ENCODE measurements around the gene PACRG. TPM values are rescaled to one million over a fixed set of nuclear protein-coding genes. Genes with fewer than 3 reads are reported as not detected.

PACRG gene
- total RNA-seq, 2 experiments from 2014 or later = not detected

DNA sequence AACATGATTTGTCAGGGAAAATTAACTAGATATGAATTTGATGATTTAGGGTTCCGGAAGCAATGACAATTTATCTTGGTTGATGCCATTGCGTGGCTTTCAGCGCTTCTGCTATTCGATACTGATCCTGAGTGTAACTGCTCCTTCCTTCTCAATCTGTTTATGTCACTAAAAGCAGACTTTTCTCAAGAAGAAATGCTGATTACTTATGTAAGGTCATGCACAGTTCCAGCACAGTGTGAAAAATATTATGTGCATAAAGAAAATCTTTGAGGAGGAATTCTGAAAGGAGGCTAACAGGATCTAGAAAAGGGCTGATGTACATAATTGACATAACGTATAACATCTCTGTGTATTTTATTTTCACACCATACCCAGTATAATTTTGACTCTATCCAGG lies 336.6 kb downstream of the PACRG start:
- TF ChIP-seq EZH2phosphoT487 (IDR thresholded peaks at IDR 0.05; ENCODE audit: borderline replicate concordance, low read depth, low read length) = no peak
- TF ChIP-seq, protein P1, sequence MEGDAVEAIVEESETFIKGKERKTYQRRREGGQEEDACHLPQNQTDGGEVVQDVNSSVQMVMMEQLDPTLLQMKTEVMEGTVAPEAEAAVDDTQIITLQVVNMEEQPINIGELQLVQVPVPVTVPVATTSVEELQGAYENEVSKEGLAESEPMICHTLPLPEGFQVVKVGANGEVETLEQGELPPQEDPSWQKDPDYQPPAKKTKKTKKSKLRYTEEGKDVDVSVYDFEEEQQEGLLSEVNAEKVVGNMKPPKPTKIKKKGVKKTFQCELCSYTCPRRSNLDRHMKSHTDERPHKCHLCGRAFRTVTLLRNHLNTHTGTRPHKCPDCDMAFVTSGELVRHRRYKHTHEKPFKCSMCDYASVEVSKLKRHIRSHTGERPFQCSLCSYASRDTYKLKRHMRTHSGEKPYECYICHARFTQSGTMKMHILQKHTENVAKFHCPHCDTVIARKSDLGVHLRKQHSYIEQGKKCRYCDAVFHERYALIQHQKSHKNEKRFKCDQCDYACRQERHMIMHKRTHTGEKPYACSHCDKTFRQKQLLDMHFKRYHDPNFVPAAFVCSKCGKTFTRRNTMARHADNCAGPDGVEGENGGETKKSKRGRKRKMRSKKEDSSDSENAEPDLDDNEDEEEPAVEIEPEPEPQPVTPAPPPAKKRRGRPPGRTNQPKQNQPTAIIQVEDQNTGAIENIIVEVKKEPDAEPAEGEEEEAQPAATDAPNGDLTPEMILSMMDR (conservative IDR thresholded peaks at IDR 0.05; ENCODE audit: low read length) = no peak
- no peaks in the 10 kb centered on the region for H3K9me3 ChIP-seq (ENCODE audit: low read length)
- no TSS peak for BruUV-seq (replicated peaks)
- intact Hi-C loops (cut with micrococcal nuclease; ENCODE audit: unreplicated experiment) = no loop called here
- H3K79me2 ChIP-seq (ENCODE audit: insufficient read depth, low read depth, low read length) = no peaks in the 10 kb centered on the region
- no peaks in the 10 kb centered on the region for H4K20me1 ChIP-seq (ENCODE audit: insufficient read depth, low read length)
- no peaks in the 10 kb centered on the region for H3K4me1 ChIP-seq (ENCODE audit: insufficient read depth, low read length, poor library complexity, severe bottlenecking)
- H3K36me3 ChIP-seq (ENCODE audit: insufficient read depth, low read length) = no peaks in the 10 kb centered on the region
- POLR2A ChIA-PET = no interaction called here
- H3K4me2 ChIP-seq (ENCODE audit: low read length) = no peak overlapping the region
- H3K27ac ChIP-seq (ENCODE audit: low read depth, low read length, poor library complexity, severe bottlenecking) = no peak overlapping the region
- CTCF ChIA-PET (ENCODE audit: unreplicated experiment) = no interaction called here
- no peak overlapping the region for H3K4me3 ChIP-seq (ENCODE audit: low read depth, low read length, poor library complexity, severe bottlenecking)
- no peak for DNase-seq (ENCODE audit: low spot score)
- no peak overlapping the region for H2AFZ ChIP-seq (ENCODE audit: low read length)
- no peaks in the 10 kb centered on the region for H3K9me2 ChIP-seq (ENCODE audit: insufficient read depth, low read length)

DNA sequence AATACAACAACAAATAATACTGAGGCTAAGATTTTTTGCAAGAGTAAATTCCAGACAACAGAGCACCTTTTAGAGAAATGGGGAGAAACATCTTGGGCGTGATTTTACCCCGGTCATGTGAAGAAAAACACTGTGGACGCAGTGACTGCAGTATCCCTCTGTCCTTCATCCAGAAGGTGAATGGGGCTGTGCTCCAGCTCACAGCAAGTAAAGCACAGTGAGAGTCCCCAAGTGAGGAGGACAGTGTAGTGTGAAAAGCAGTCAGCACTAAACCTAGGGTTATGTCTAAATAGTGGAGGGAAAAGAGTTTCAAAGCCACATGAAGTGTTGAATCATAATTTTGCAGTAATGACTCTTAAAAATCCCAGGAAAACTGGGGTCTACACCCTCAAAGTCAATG lies 338.4 kb downstream of the PACRG start:
- Histone ChIP-seq H3K36me3 (ENCODE audit: insufficient read depth, low read length) (no peaks in the 10 kb centered on the region), H4K20me1 (ENCODE audit: insufficient read depth, low read length) (no peaks in the 10 kb centered on the region), H3K4me1 (ENCODE audit: insufficient read depth, low read length, poor library complexity, severe bottlenecking) (no peaks in the 10 kb centered on the region), H3K4me2 (ENCODE audit: low read length) (no peak overlapping the region), H3K27ac (ENCODE audit: low read depth, low read length, poor library complexity, severe bottlenecking) (no peak overlapping the region), H3K9me3 (ENCODE audit: low read length) (no peaks in the 10 kb centered on the region), H3K79me2 (ENCODE audit: insufficient read depth, low read depth, low read length) (no peaks in the 10 kb centered on the region), H3K9me2 (ENCODE audit: insufficient read depth, low read length) (no peaks in the 10 kb centered on the region), H3K4me3 (ENCODE audit: low read depth, low read length, poor library complexity, severe bottlenecking) (no peak overlapping the region), H2AFZ (ENCODE audit: low read length) (no peak overlapping the region)
- intact Hi-C loops (cut with micrococcal nuclease; ENCODE audit: unreplicated experiment) = no loop called here
- ChIA-PET POLR2A (no interaction called here), CTCF (ENCODE audit: unreplicated experiment) (no interaction called here)
- DNase-seq (ENCODE audit: low spot score) = no peak
- no TSS peak for BruUV-seq (replicated peaks)
- TF ChIP-seq, protein P1 (conservative IDR thresholded peaks at IDR 0.05; ENCODE audit: low read length) = no peak
- TF ChIP-seq EZH2phosphoT487 (IDR thresholded peaks at IDR 0.05; ENCODE audit: borderline replicate concordance, low read depth, low read length) = no peak

DNA sequence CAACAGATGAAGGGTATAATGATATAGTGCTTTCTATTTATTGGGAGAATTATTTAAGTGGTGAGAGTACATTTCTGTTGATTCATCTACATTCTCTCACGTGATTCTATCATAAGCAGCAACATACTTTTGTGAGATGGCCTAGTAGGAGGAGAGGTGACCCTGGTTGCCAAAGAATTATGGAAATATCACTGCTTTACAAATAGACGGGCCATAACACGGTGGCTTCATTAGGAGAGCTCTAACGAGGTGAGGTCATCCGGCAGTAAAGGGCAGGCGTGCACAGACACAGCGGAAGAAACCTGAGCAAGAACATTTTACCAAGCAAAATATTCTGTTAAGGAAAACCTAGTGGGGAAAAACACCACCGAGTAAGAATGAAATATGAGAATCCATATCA lies 349.4 kb downstream of the PACRG start:
- Histone ChIP-seq H3K4me1 (ENCODE audit: insufficient read depth, low read length, poor library complexity, severe bottlenecking) (no peaks in the 10 kb centered on the region), H3K9me2 (ENCODE audit: insufficient read depth, low read length) (no peaks in the 10 kb centered on the region)

More for the DNA sequence above, 349.4 kb downstream of the PACRG start:
- no peak for DNase-seq (ENCODE audit: low spot score)
- BruUV-seq (replicated peaks) = no TSS peak
- Histone ChIP-seq H3K36me3 (ENCODE audit: insufficient read depth, low read length) (no peaks in the 10 kb centered on the region), H2AFZ (ENCODE audit: low read length) (no peak overlapping the region), H3K79me2 (ENCODE audit: insufficient read depth, low read depth, low read length) (no peaks in the 10 kb centered on the region), H3K27ac (ENCODE audit: low read depth, low read length, poor library complexity, severe bottlenecking) (no peak overlapping the region), H3K9me3 (ENCODE audit: low read length) (no peaks in the 10 kb centered on the region), H4K20me1 (ENCODE audit: insufficient read depth, low read length) (no peaks in the 10 kb centered on the region), H3K4me3 (ENCODE audit: low read depth, low read length, poor library complexity, severe bottlenecking) (no peak overlapping the region), H3K4me2 (ENCODE audit: low read length) (no peak overlapping the region)
- TF ChIP-seq, protein P1 (conservative IDR thresholded peaks at IDR 0.05; ENCODE audit: low read length) = no peak
- TF ChIP-seq EZH2phosphoT487 (IDR thresholded peaks at IDR 0.05; ENCODE audit: borderline replicate concordance, low read depth, low read length) = no peak
- intact Hi-C loops (cut with micrococcal nuclease; ENCODE audit: unreplicated experiment) = no loop called here
- ChIA-PET POLR2A (no interaction called here), CTCF (ENCODE audit: unreplicated experiment) (no interaction called here)

Measured in OCI-LY7 (cell line).